Measurements from ENCODE around the gene ZSCAN1. TPM values are rescaled to one million over a fixed set of nuclear protein-coding genes. Genes with fewer than 3 reads are reported as not detected.

The ZSCAN1 gene
- total RNA-seq, 1 experiment from 2014 or later, result not detected

- POLR2A ChIA-PET, result no interaction called here
Observed at GRCh38 chr19:58084596-58085347, 50.9 kb downstream of the ZSCAN1 start.

GRCh38 chr19:58085348-58085875 lies 51.6 kb downstream of the ZSCAN1 start:
- no peak for TF ChIP-seq CTCF (IDR thresholded peaks at IDR 0.05; ENCODE audit: unreplicated experiment)
- CTCF ChIA-PET, result no interaction called here
- Mint-ChIP-seq H3K27ac (ENCODE audit: low read depth, unreplicated experiment) (no peak overlapping the region), H3K27me3 (ENCODE audit: insufficient read depth, unreplicated experiment) (no peaks in the 10 kb centered on the region), H3K9me3 (ENCODE audit: unreplicated experiment) (peaks cover 11% of the 10 kb centered on the region), H3K36me3 (ENCODE audit: insufficient read depth, unreplicated experiment) (no peaks in the 10 kb centered on the region), H3K4me1 (ENCODE audit: insufficient read depth, unreplicated experiment) (no peaks in the 10 kb centered on the region), H3K4me3 (ENCODE audit: unreplicated experiment) (no peak overlapping the region)
- POLR2A ChIA-PET, result no interaction called here
- BruUV-seq (replicated peaks), result no TSS peak
- intact Hi-C loops (cut with micrococcal nuclease), result no loop called here
- DNase-seq (ENCODE audit: unreplicated experiment), result no peak

More at GRCh38 chr19:58084596-58085347, 50.9 kb downstream of the ZSCAN1 start:
- CTCF ChIA-PET, result no interaction called here
- BruUV-seq (replicated peaks), result no TSS peak
- H3K27me3 Mint-ChIP-seq (ENCODE audit: insufficient read depth, unreplicated experiment), result no peaks in the 10 kb centered on the region
- peaks cover 18% of the 10 kb centered on the region for H3K9me3 Mint-ChIP-seq (ENCODE audit: unreplicated experiment)
- intact Hi-C loops (cut with micrococcal nuclease), result no loop called here
- H3K36me3 Mint-ChIP-seq (ENCODE audit: insufficient read depth, unreplicated experiment), result no peaks in the 10 kb centered on the region
- no peak overlapping the region for H3K4me3 Mint-ChIP-seq (ENCODE audit: unreplicated experiment)
- no peaks in the 10 kb centered on the region for H3K4me1 Mint-ChIP-seq (ENCODE audit: insufficient read depth, unreplicated experiment)
- no peak for DNase-seq (ENCODE audit: unreplicated experiment)
- TF ChIP-seq CTCF (IDR thresholded peaks at IDR 0.05; ENCODE audit: unreplicated experiment), result no peak
- no peak overlapping the region for H3K27ac Mint-ChIP-seq (ENCODE audit: low read depth, unreplicated experiment)

GRCh38 chr19:58086825-58087710 lies 53.2 kb downstream of the ZSCAN1 start:
- intact Hi-C loops (cut with micrococcal nuclease), result no loop called here
- BruUV-seq (replicated peaks), result no TSS peak
- CTCF ChIA-PET, result interaction anchor here (0.6 kb wide), 1 partner anchor 681 kb away, joined by 3 read pairs; no protein-coding TSS in a partner anchor
- H3K4me1 Mint-ChIP-seq (ENCODE audit: insufficient read depth, unreplicated experiment), result no peaks in the 10 kb centered on the region
- H3K27me3 Mint-ChIP-seq (ENCODE audit: insufficient read depth, unreplicated experiment), result no peaks in the 10 kb centered on the region
- TF ChIP-seq CTCF (IDR thresholded peaks at IDR 0.05; ENCODE audit: unreplicated experiment), result no peak
- H3K36me3 Mint-ChIP-seq (ENCODE audit: insufficient read depth, unreplicated experiment), result no peaks in the 10 kb centered on the region
- no peak overlapping the region for H3K27ac Mint-ChIP-seq (ENCODE audit: low read depth, unreplicated experiment)
- no peak for DNase-seq (ENCODE audit: unreplicated experiment)
- H3K4me3 Mint-ChIP-seq (ENCODE audit: unreplicated experiment), result no peak overlapping the region
- no peaks in the 10 kb centered on the region for H3K9me3 Mint-ChIP-seq (ENCODE audit: unreplicated experiment)
- POLR2A ChIA-PET, result no interaction called here

- Mint-ChIP-seq H3K36me3 (ENCODE audit: insufficient read depth, unreplicated experiment) (no peaks in the 10 kb centered on the region), H3K4me3 (ENCODE audit: unreplicated experiment) (no peak overlapping the region), H3K27me3 (ENCODE audit: insufficient read depth, unreplicated experiment) (no peaks in the 10 kb centered on the region), H3K27ac (ENCODE audit: low read depth, unreplicated experiment) (no peak overlapping the region), H3K9me3 (ENCODE audit: unreplicated experiment) (peaks cover 5% of the 10 kb centered on the region), H3K4me1 (ENCODE audit: insufficient read depth, unreplicated experiment) (no peaks in the 10 kb centered on the region)
- DNase-seq (ENCODE audit: unreplicated experiment), result no peak
- BruUV-seq (replicated peaks), result no TSS peak
- no peak for TF ChIP-seq CTCF (IDR thresholded peaks at IDR 0.05; ENCODE audit: unreplicated experiment)
- ChIA-PET CTCF (no interaction called here), POLR2A (no interaction called here)
- intact Hi-C loops (cut with micrococcal nuclease), result no loop called here
Observed at GRCh38 chr19:58088521-58089052, 54.8 kb downstream of the ZSCAN1 start.

Measured in MCF 10A (cell line).